ENCODE data around the gene TAF4B. TPM values are rescaled to one million over a fixed set of nuclear protein-coding genes. Genes with fewer than 3 reads are reported as not detected.

The TAF4B gene
- total and polyA plus RNA-seq, 9 of the 15 experiments (the other 6 are each of a cell fraction or from before 2014, with no cell fraction given): 4.5 to 25.3 (median 20.5) TPM

GRCh38 chr18:26419746-26420145 lies 193.5 kb downstream of the TAF4B start (continued):
- TF ChIP-seq HMGN3 (IDR thresholded peaks at IDR 0.05; ENCODE audit: borderline replicate concordance, extremely low read depth, insufficient read length, low read depth, low read length) (no peak), ZNF431 (CRISPR knock-in tag; IDR thresholded peaks at IDR 0.05) (no peak)

- H3K4me2 ChIP-seq (ENCODE audit: insufficient read depth, low read length): no peak overlapping the region
- ChIA-PET CTCF (ENCODE audit: low intra/inter-chr PET ratio) (no interaction called here), POLR2A (no interaction called here)
- peaks cover 4 to 25% of the 10 kb centered on the region in 2 experiments for H3K27me3 ChIP-seq (ENCODE audit: control insufficient read depth in 2 of 2, insufficient read depth in 2 of 2, low read length in 2 of 2)
- H3K36me3 ChIP-seq (ENCODE audit: control insufficient read depth, insufficient read depth, low read length): no peaks in the 10 kb centered on the region
- no peaks in the 10 kb centered on the region for H3K9me1 ChIP-seq (ENCODE audit: control insufficient read depth, insufficient read depth, low read length)
- H4K20me1 ChIP-seq (replicated peaks; ENCODE audit: control insufficient read depth, insufficient read depth, low read length): no peaks in the 10 kb centered on the region
- no peaks in the 10 kb centered on the region for H3K9me3 ChIP-seq (replicated peaks; ENCODE audit: control insufficient read depth, insufficient read depth, low read depth, low read length)
- 0% methylated on average over 6 of the region's 6 CpGs for WGBS (ENCODE audit: insufficient coverage, low coverage, missing lambda C conversion rate)
- FAIRE-seq: no peak
- DNase-seq (ENCODE audit: extremely low read depth in 1 of 4, low spot score in 3 of 4): no peak
- ATAC-seq: no peak
- no peak overlapping the region for H2AFZ ChIP-seq (ENCODE audit: low read depth, low read length)
- BruUV-seq (replicated peaks): no TSS peak
- TF ChIP-seq CHD2 (IDR thresholded peaks at IDR 0.05; ENCODE audit: low read depth, low read length): 0 out of 2 replicates have a peak, but pooled peaks have one; percentile 24
- TF ChIP-seq IRF2 (CRISPR knock-in tag; IDR thresholded peaks at IDR 0.05): no peak
- H3K9ac ChIP-seq (ENCODE audit: insufficient read depth in 1 of 2, low read depth in 2 of 2, low read length in 2 of 2): no peak overlapping the region
- in situ Hi-C loops (cut with MboI): no loop called here
- intact Hi-C loops (cut with micrococcal nuclease): no loop called here
- no peaks in the 10 kb centered on the region for H3K79me2 ChIP-seq (ENCODE audit: control insufficient read depth, insufficient read depth, low read length)
- no peak overlapping the region for H3K4me3 ChIP-seq
- no peaks in the 10 kb centered on the region; a peak in 1 of 5 replicates for H3K4me1 ChIP-seq (replicated peaks in 1 of 2; ENCODE audit: control insufficient read depth in 2 of 2, insufficient read depth in 2 of 2, low read length in 2 of 2)
- H3K27ac ChIP-seq (ENCODE audit: extremely low read depth, low read depth, low read length): no peak overlapping the region
Observed at GRCh38 chr18:26421503-26421902, 195.3 kb downstream of the TAF4B start.

GRCh38 chr18:26421931-26422330 lies 195.7 kb downstream of the TAF4B start:
- DNase-seq (ENCODE audit: extremely low read depth in 1 of 4, low spot score in 3 of 4) (no peak), FAIRE-seq (no peak), ATAC-seq (no peak)
- H3K4me2 ChIP-seq (ENCODE audit: insufficient read depth, low read length): no peak overlapping the region
- no peaks in the 10 kb centered on the region for H3K79me2 ChIP-seq (ENCODE audit: control insufficient read depth, insufficient read depth, low read length)
- no peak overlapping the region for H3K9ac ChIP-seq (ENCODE audit: insufficient read depth in 1 of 2, low read depth in 2 of 2, low read length in 2 of 2)
- H4K20me1 ChIP-seq (replicated peaks; ENCODE audit: control insufficient read depth, insufficient read depth, low read length): no peaks in the 10 kb centered on the region
- H3K27me3 ChIP-seq (ENCODE audit: control insufficient read depth in 2 of 2, insufficient read depth in 2 of 2, low read length in 2 of 2): peaks cover 4 to 25% of the 10 kb centered on the region in 2 experiments
- in situ Hi-C loops (cut with MboI): no loop called here
- no TSS peak for BruUV-seq (replicated peaks)
- H3K36me3 ChIP-seq (ENCODE audit: control insufficient read depth, insufficient read depth, low read length): no peaks in the 10 kb centered on the region
- POLR2A ChIA-PET: no interaction called here
- intact Hi-C loops (cut with micrococcal nuclease): no loop called here
- H3K4me3 ChIP-seq: no peak overlapping the region
- H3K4me1 ChIP-seq (replicated peaks in 1 of 2; ENCODE audit: control insufficient read depth in 2 of 2, insufficient read depth in 2 of 2, low read length in 2 of 2): no peaks in the 10 kb centered on the region; a peak in 1 of 5 replicates
- H2AFZ ChIP-seq (ENCODE audit: low read depth, low read length): no peak overlapping the region
- CTCF ChIA-PET (ENCODE audit: low intra/inter-chr PET ratio): no interaction called here
- H3K27ac ChIP-seq (ENCODE audit: extremely low read depth, low read depth, low read length): no peak overlapping the region
- no peak for TF ChIP-seq POLR3G (IDR thresholded peaks at IDR 0.05; ENCODE audit: extremely low read depth, insufficient read length, insufficient replicate concordance)
- H3K9me3 ChIP-seq (replicated peaks; ENCODE audit: control insufficient read depth, insufficient read depth, low read depth, low read length): no peaks in the 10 kb centered on the region
- no peaks in the 10 kb centered on the region for H3K9me1 ChIP-seq (ENCODE audit: control insufficient read depth, insufficient read depth, low read length)
- WGBS (ENCODE audit: insufficient coverage, low coverage, missing lambda C conversion rate): under 1% methylated on average over 9 of the region's 9 CpGs
